GM12892 (cell line): ENCODE measurements around the gene TOMM6.

Source experiments
- DNase-seq: peaks from one replicate; pipeline ENCODE4 v3.0.0; 2011; ENCODE audit not compliant: insufficient read length
- FAIRE-seq: peaks from 2 replicates; lab custom pipeline; 2011; peaks lifted over from hg19 to GRCh38; lab: Jason Lieb, UNC
- POLR2A ChIP-seq: IDR thresholded peaks from 2 replicates; pipeline ENCODE4 v1.6.1; 2011; ENCODE audit warnings: low read depth, low read length, control low read depth
- POLR2AphosphoS5 ChIP-seq: IDR thresholded peaks from 2 replicates; pipeline ENCODE4 v1.6.1; 2011; ENCODE audit warnings: low read depth, low read length, control low read depth
- TAF1 ChIP-seq: IDR thresholded peaks from 2 replicates; pipeline ENCODE4 v1.6.1; 2011; ENCODE audit warnings: low read depth, mild to moderate bottlenecking, control low read depth, low read length, borderline replicate concordance

TOMM6 gene

GRCh38 chr6:41767112-41767833, 20.2 kb upstream of the TOMM6 start:
- FAIRE-seq: no peak
- TF ChIP-seq POLR2A: no peak
- no peak for TF ChIP-seq TAF1
- TF ChIP-seq POLR2AphosphoS5: no peak
- no peak for DNase-seq

- no peak for TF ChIP-seq TAF1
- no peak for TF ChIP-seq POLR2AphosphoS5
- TF ChIP-seq POLR2A: no peak
- FAIRE-seq (no peak), DNase-seq (no peak)
Measured at GRCh38 chr6:41768545-41769308, 18.8 kb upstream of the TOMM6 start.

- FAIRE-seq (no peak), DNase-seq (no peak)
- no peak for TF ChIP-seq POLR2A
- TF ChIP-seq POLR2AphosphoS5: no peak
- no peak for TF ChIP-seq TAF1
Measured at GRCh38 chr6:41769376-41769775, 18.1 kb upstream of the TOMM6 start.

- no peak for FAIRE-seq
- DNase-seq: no peak
- TF ChIP-seq TAF1 (no peak), POLR2AphosphoS5 (no peak), POLR2A (no peak)
Measured at GRCh38 chr6:41770381-41771057, 17.0 kb upstream of the TOMM6 start.

- no peak for FAIRE-seq
- TF ChIP-seq POLR2A (no peak), POLR2AphosphoS5 (no peak), TAF1 (no peak)
- no peak for DNase-seq
Measured at GRCh38 chr6:41771058-41771983, 16.2 kb upstream of the TOMM6 start.

- no peak for DNase-seq
Measured at GRCh38 chr6:41774841-41775240, 12.7 kb upstream of the TOMM6 start.

GRCh38 chr6:41775293-41775882, 12.1 kb upstream of the TOMM6 start:
- no peak for FAIRE-seq
- TF ChIP-seq POLR2AphosphoS5 (no peak), POLR2A (no peak), TAF1 (no peak)
- no peak for DNase-seq

More at GRCh38 chr6:41774841-41775240, 12.7 kb upstream of the TOMM6 start:
- TF ChIP-seq POLR2AphosphoS5 (no peak), POLR2A (no peak), TAF1 (no peak)
- no peak for FAIRE-seq

GRCh38 chr6:41777551-41778285, 9.8 kb upstream of the TOMM6 start:
- no peak for FAIRE-seq
- TF ChIP-seq POLR2A (no peak), POLR2AphosphoS5 (no peak), TAF1 (no peak)
- no peak for DNase-seq

GRCh38 chr6:41778895-41779294, 8.6 kb upstream of the TOMM6 start:
- FAIRE-seq (no peak), DNase-seq (no peak)
- TF ChIP-seq POLR2A: no peak
- TF ChIP-seq TAF1: no peak
- TF ChIP-seq POLR2AphosphoS5: no peak

- TF ChIP-seq POLR2AphosphoS5 (no peak), TAF1 (no peak), POLR2A (no peak)
- FAIRE-seq (no peak), DNase-seq (no peak)
Measured at GRCh38 chr6:41779336-41779735, 8.2 kb upstream of the TOMM6 start.
